Loucy (cell line): Measurements from ENCODE around the gene KSR1.

ENCODE experiments used
- H2AFZ ChIP-seq: fragments of 200-600 bp; sonication (generic); 2 replicates; pipeline ENCODE4 v1.6.0; 2016; ENCODE audit warnings: antibody characterized with exemption, mild to moderate bottlenecking, low read length, moderate library complexity
- H3F3A ChIP-seq: fragments of 200-600 bp; 2 replicates; pipeline ENCODE4 v1.6.0; 2016; ENCODE audit warnings: antibody characterized with exemption, low read depth, mild to moderate bottlenecking
- H3K27me3 ChIP-seq: fragments of 200-600 bp; sonication (generic); 2 replicates; pipeline ENCODE4 v1.6.1; 2014; ENCODE audit warnings: low read length, mild to moderate bottlenecking; ENCODE audit not compliant: insufficient read depth, poor library complexity, severe bottlenecking
- H3K36me3 ChIP-seq: fragments of 200-600 bp; sonication (generic); 2 replicates; pipeline ENCODE4 v1.6.1; 2016; ENCODE audit warnings: low read length; ENCODE audit not compliant: insufficient read depth
- H3K4me1 ChIP-seq: fragments of 200-600 bp; sonication (generic); 2 replicates; pipeline ENCODE4 v1.5.1; 2014; ENCODE audit warnings: low read length, mild to moderate bottlenecking; ENCODE audit not compliant: insufficient read depth, poor library complexity, severe bottlenecking
- H3K4me2 ChIP-seq: fragments of 200-600 bp; sonication (generic); 2 replicates; pipeline ENCODE4 v1.6.0; 2014; ENCODE audit warnings: antibody characterized with exemption, low read length, low read depth, mild to moderate bottlenecking; ENCODE audit not compliant: poor library complexity, severe bottlenecking
- H3K4me3 ChIP-seq: fragments of 200-600 bp; sonication (generic); 2 replicates; pipeline ENCODE4 v1.5.1; 2014; ENCODE audit warnings: low read length, mild to moderate bottlenecking, mixed read lengths; ENCODE audit not compliant: poor library complexity, severe bottlenecking
- H3K79me2 ChIP-seq: fragments of 200-600 bp; sonication (generic); 2 replicates; pipeline ENCODE4 v1.6.1; 2014; ENCODE audit warnings: low read length; ENCODE audit not compliant: insufficient read depth
- H3K9ac ChIP-seq: fragments of 200-600 bp; sonication (generic); 2 replicates; pipeline ENCODE4 v1.6.0; 2014; ENCODE audit warnings: mild to moderate bottlenecking, low read depth, low read length, moderate library complexity; ENCODE audit not compliant: poor library complexity, severe bottlenecking
- H3K9me2 ChIP-seq: fragments of 200-600 bp; sonication (generic); replicated peaks from 2 replicates; pipeline ENCODE4 v1.6.1; 2016; ENCODE audit warnings: low read depth, low read length, mixed read lengths
- H3K9me3 ChIP-seq: fragments of 200-600 bp; sonication (generic); 2 replicates; pipeline ENCODE4 v1.6.1; 2014; ENCODE audit warnings: mild to moderate bottlenecking, antibody characterized with exemption, low read length, low read depth; ENCODE audit not compliant: insufficient read depth
- H4K20me1 ChIP-seq: fragments of 200-600 bp; sonication (generic); 2 replicates; pipeline ENCODE4 v1.6.0; 2014; ENCODE audit warnings: antibody characterized with exemption, low read length, mild to moderate bottlenecking; ENCODE audit not compliant: insufficient read depth, poor library complexity, severe bottlenecking
- CTCF ChIP-seq: fragments of 200-600 bp; sonication (generic); conservative IDR thresholded peaks from 2 replicates; pipeline ENCODE4 v1.5.1; 2014; ENCODE audit warnings: mild to moderate bottlenecking, antibody characterized with exemption, low read length
- EZH2phosphoT487 ChIP-seq: fragments of 200-600 bp; IDR thresholded peaks from 2 replicates; pipeline ENCODE4 v1.6.1; 2018; ENCODE audit warnings: antibody characterized with exemption, mild to moderate bottlenecking, moderate library complexity, borderline replicate concordance

Gene KSR1

GRCh38 chr17:27457360-27457715, 1.1 kb downstream of the KSR1 start:
- H3K79me2 ChIP-seq: peaks cover 57% of the 10 kb centered on the region
- no peak overlapping the region for H2AFZ ChIP-seq
- H4K20me1 ChIP-seq: peaks cover 20% of the 10 kb centered on the region

DNA sequence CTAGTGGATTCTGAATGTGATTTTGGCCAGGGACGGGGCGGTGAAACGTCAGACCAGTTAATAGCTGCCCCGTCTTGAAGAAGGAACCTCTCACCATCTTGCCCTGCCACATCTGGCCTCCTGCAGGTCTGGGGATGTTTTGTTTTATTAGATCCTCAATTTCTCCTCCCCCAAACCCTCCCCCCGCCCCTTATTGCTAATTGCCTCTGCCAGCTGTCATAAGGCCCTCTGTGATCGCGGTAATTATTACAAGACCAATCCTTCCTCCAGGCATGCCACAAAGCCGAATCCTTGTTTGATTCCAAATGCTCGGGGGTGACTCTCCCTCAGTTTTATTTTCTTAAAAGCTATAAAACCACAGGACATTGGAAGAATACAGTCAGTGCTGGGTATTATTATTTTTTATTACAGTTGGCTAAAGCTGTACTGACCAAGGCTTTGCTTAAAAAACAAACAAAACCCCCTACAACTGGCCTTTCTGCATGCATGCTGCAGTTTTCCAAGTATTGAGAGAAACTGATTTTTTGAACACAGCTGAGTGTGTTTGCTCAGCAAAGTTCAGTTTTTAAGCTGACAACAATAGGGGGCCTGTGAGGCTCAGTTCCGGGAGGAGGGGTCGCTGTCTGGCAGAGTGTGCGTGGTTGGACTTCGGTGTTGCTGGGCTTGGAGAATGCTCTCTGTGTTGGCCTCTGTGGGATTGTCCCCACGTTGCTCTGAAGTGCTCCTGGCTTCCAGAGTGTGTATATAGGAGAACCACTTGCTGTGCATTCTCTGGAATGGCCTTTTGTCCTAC, 1.7 kb downstream of the KSR1 start:
- Histone ChIP-seq H3K9me2 (no peaks in the 10 kb centered on the region), H3F3A (0 out of 2 replicates have a peak, but pooled peaks cover 8% of the 10 kb centered on the region), H3K9me3 (no peaks in the 10 kb centered on the region), H3K4me1 (peaks cover 62% of the 10 kb centered on the region), H2AFZ (no peak overlapping the region), H3K9ac (peak overlapping the region; percentile 74), H3K4me2 (peak overlapping the region; percentile 97), H3K27me3 (no peaks in the 10 kb centered on the region), H3K36me3 (no peaks in the 10 kb centered on the region), H4K20me1 (peaks cover 20% of the 10 kb centered on the region), H3K4me3 (peak overlapping the region; percentile 82), H3K79me2 (peaks cover 61% of the 10 kb centered on the region)
- TF ChIP-seq EZH2phosphoT487 (no peak), CTCF (no peak)

More at GRCh38 chr17:27457360-27457715, 1.1 kb downstream of the KSR1 start:
- Histone ChIP-seq H3K4me3 (peak overlapping the region; percentile 82), H3K9ac (peak overlapping the region; percentile 74), H3K4me1 (peaks cover 61% of the 10 kb centered on the region), H3K9me3 (no peaks in the 10 kb centered on the region), H3K4me2 (peak overlapping the region; percentile 97), H3K9me2 (no peaks in the 10 kb centered on the region), H3F3A (0 out of 2 replicates have a peak, but pooled peaks cover 8% of the 10 kb centered on the region), H3K36me3 (no peaks in the 10 kb centered on the region), H3K27me3 (no peaks in the 10 kb centered on the region)
- TF ChIP-seq EZH2phosphoT487 (no peak), CTCF (no peak)

- Histone ChIP-seq H3K9me3 (no peaks in the 10 kb centered on the region), H3K36me3 (no peaks in the 10 kb centered on the region), H3K79me2 (peaks cover 67% of the 10 kb centered on the region), H3K9ac (peak overlapping the region; percentile 74), H3K4me2 (peak overlapping the region; percentile 97), H2AFZ (no peak overlapping the region), H3K4me3 (peak overlapping the region; percentile 82), H3F3A (0 out of 2 replicates have a peak, but pooled peaks cover 8% of the 10 kb centered on the region), H3K9me2 (no peaks in the 10 kb centered on the region), H4K20me1 (peaks cover 20% of the 10 kb centered on the region), H3K4me1 (peaks cover 66% of the 10 kb centered on the region), H3K27me3 (no peaks in the 10 kb centered on the region)
- TF ChIP-seq CTCF (no peak), EZH2phosphoT487 (no peak)
Observed at GRCh38 chr17:27458524-27458908, 2.3 kb downstream of the KSR1 start.
